Measurements from ENCODE around the gene GLT8D2.

The GLT8D2 gene

DNA sequence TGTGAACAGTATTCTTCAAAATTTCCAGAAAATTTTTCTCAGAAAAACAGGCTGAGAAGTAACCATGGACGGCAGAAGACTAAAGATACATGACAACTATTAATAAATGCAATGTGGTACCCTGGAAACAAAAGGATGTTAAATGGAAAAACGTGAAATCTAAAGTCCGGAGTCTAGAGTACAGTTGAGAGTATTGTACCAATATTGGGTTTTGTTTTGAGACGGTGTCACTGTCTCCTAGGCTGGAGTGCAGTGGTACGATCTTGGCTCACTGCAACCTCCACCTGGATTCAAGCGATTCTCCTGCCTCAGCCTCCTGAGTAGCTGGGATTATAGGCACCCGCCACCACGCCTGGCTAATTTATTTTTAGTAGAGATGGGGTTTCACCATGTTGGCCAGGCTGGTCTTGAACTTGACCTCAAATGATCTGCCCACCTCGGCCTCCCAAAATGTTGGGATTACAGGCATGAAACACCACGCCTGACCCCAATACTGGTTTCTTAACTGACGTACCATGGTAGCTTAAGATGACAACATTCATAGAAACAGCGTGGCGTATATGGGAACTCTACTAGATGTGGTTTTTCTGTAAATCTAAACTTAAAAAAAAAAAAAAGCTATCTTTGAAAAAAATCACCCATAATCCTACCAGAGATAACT, 101.1 kb downstream of the GLT8D2 start:
- DNase-seq (ENCODE audit: low read depth in 2 of 2), result no peak

- no peak for DNase-seq (ENCODE audit: low read depth in 2 of 2)
These were observed 102.0 kb downstream of the GLT8D2 start for GRCh38 chr12:103947871-103948555.

- DNase-seq (ENCODE audit: low read depth in 2 of 2), result no peak
These were observed 105.0 kb downstream of the GLT8D2 start for GRCh38 chr12:103944964-103945363.

Measured in stimulated activated CD4-positive, alpha-beta T cell treated with anti-CD3 and anti-CD28 coated beads, Interleukin-12 subunit alpha, Interleukin-12 subunit beta, amount 100 ng/mL, for 24 hours (primary cell).